GM06990 (cell line): ENCODE results near the gene TBXAS1.

Experiments
- DNase-seq: peaks from one replicate; pipeline ENCODE4 v3.0.0-alpha.2; 2011; ENCODE audit not compliant: insufficient read length; ENCODE audit errors: extremely low read depth
- H3K27me3 ChIP-seq: replicated peaks from 2 replicates; pipeline ENCODE4 v1.6.0; 2011; ENCODE audit warnings: low read length; ENCODE audit not compliant: control insufficient read depth, insufficient read depth
- H3K36me3 ChIP-seq: 2 replicates; pipeline ENCODE4 v1.5.1; 2011; ENCODE audit warnings: low read length; ENCODE audit not compliant: control insufficient read depth, insufficient read depth
- H3K4me3 ChIP-seq: replicated peaks from 2 replicates; pipeline ENCODE4 v1.5.1; 2011; ENCODE audit warnings: low read depth, mild to moderate bottlenecking, control low read depth, low read length
- CTCF ChIP-seq: IDR thresholded peaks from 2 replicates; pipeline ENCODE4 v1.5.1; 2011; ENCODE audit warnings: low read length, control low read depth, mild to moderate bottlenecking, inconsistent platforms; ENCODE audit not compliant: insufficient read depth, poor library complexity, severe bottlenecking

TBXAS1 gene

GRCh38 chr7:140035400-140036223 lies 206.5 kb downstream of the TBXAS1 start:
- no peak for TF ChIP-seq CTCF
- H3K27me3 ChIP-seq = no peaks in the 10 kb centered on the region
- no peak for DNase-seq

GRCh38 chr7:140036224-140036962 lies 207.3 kb downstream of the TBXAS1 start:
- TF ChIP-seq CTCF = no peak
- DNase-seq = no peak
- H3K36me3 ChIP-seq = peaks cover 7% of the 10 kb centered on the region
- no peak overlapping the region for H3K4me3 ChIP-seq
- no peaks in the 10 kb centered on the region for H3K27me3 ChIP-seq

More at GRCh38 chr7:140035400-140036223, 206.5 kb downstream of the TBXAS1 start:
- Histone ChIP-seq H3K36me3 (peaks cover 7% of the 10 kb centered on the region), H3K4me3 (no peak overlapping the region)

GRCh38 chr7:140039066-140039465 lies 210.0 kb downstream of the TBXAS1 start:
- H3K4me3 ChIP-seq = no peak overlapping the region
- peaks cover 7% of the 10 kb centered on the region for H3K36me3 ChIP-seq
- no peak for TF ChIP-seq CTCF
- H3K27me3 ChIP-seq = no peaks in the 10 kb centered on the region
- no peak for DNase-seq

GRCh38 chr7:140039896-140040295 lies 210.8 kb downstream of the TBXAS1 start:
- H3K36me3 ChIP-seq = peaks cover 7% of the 10 kb centered on the region
- TF ChIP-seq CTCF = no peak
- H3K4me3 ChIP-seq = no peak overlapping the region
- no peak for DNase-seq
- no peaks in the 10 kb centered on the region for H3K27me3 ChIP-seq

- TF ChIP-seq CTCF = no peak
- Histone ChIP-seq H3K27me3 (no peaks in the 10 kb centered on the region), H3K4me3 (no peak overlapping the region), H3K36me3 (peaks cover 7% of the 10 kb centered on the region)
- DNase-seq = no peak
Measured at GRCh38 chr7:140041659-140042385, 212.8 kb downstream of the TBXAS1 start.
